DND-41 (cell line): ENCODE measurements around the gene SBNO1.

Source experiments
- CTCF ChIP-seq: IDR thresholded peaks from 2 replicates; pipeline ENCODE4 v1.5.1; 2012; ENCODE audit warnings: borderline replicate concordance, low read length, moderate library complexity, mild to moderate bottlenecking; ENCODE audit not compliant: poor library complexity, severe bottlenecking; ENCODE audit errors: extremely low read depth
- EZH2 ChIP-seq: IDR thresholded peaks from 3 replicates; pipeline ENCODE4 v1.6.1; 2012; ENCODE audit warnings: borderline replicate concordance, low read depth, mild to moderate bottlenecking, moderate library complexity, low read length, inconsistent platforms; ENCODE audit not compliant: severe bottlenecking

GRCh38 chr12:123404581-123404980, 39.9 kb upstream of the SBNO1 start:
- TF ChIP-seq CTCF (no peak), EZH2 (no peak)
